Left cardiac atrium (tissue), 4 donors: ENCODE measurements around the gene GZMB. TPM values are rescaled to one million over a fixed set of nuclear protein-coding genes. Genes with fewer than 3 reads are reported as not detected.
"Not testable (repeated sequence)": the region's sequence is repeated elsewhere in the genome, so short reads cannot be mapped to it uniquely, and the experiment has no call there.

ENCODE experiments used
- ATAC-seq, 2 donors: fragments of 200-7000 bp; cut with Tn5 transposase; one replicate each; pipeline ENCODE4 v1.9.1; 2020; ENCODE audit warnings: mild to moderate bottlenecking in 2 of 2, moderate library complexity in 2 of 2
- DNase-seq: peaks from one replicate; pipeline ENCODE4 v3.0.0-alpha.2; 2020
- intact Hi-C, 2 donors: fragments of 100-400 bp; cut with DNase I; formaldehyde crosslinking; loops; one replicate each; pipeline versions ENCODE4 v1.14.1 to v1.15.1; 2022 to 2023
- total RNA-seq, 2 donors: library from RNA; stranded (reverse); fragmentation: NEBNext Ultra II Directional; extraction: Animal tissue kit (Norgen Biotek cat#: 25700); gene quantifications; one replicate each; pipeline ENCODE4 v1.2.1, GENCODE V29; 2021
- donor health status: DM: no; HTN: yes; CAD: no.
- donor health status: DM: no; HTN: yes; CAD: no; lungs with severe emphysema.
- donor health status: DM: yes; HTN: yes; CAD: no.
- donor health status: Dilated cardiomyopathy.

The GZMB gene
- total RNA-seq, 2 donors from 2014 or later: 0.47 to 0.73 TPM

GRCh38 chr14:24632761-24633160 is 1.2 kb downstream of the GZMB start:
- intact Hi-C loops: no loop called here
- DNase-seq (no peak), ATAC-seq (no peak)

DNA sequence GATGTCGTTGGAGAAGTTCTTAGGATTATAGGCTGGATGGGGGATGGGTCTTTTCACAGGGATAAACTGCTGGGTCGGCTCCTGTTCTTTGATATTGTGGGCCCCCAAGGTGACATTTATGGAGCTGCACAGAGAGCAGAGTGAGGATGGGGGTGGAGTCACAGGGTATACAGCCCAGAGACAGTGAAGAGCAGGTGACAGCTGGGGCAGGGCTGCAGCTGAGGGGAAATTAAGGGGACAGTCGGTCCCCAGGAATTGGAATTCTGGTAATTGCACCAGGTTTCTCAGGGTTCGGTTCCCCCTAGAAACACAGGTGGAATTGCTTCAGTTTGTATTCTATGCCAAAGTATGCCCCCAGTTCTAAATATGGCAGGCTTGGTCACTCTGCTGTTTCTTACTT is 1.7 kb downstream of the GZMB start:
- DNase-seq (no peak), ATAC-seq (no peak)
- intact Hi-C loops: no loop called here

DNA sequence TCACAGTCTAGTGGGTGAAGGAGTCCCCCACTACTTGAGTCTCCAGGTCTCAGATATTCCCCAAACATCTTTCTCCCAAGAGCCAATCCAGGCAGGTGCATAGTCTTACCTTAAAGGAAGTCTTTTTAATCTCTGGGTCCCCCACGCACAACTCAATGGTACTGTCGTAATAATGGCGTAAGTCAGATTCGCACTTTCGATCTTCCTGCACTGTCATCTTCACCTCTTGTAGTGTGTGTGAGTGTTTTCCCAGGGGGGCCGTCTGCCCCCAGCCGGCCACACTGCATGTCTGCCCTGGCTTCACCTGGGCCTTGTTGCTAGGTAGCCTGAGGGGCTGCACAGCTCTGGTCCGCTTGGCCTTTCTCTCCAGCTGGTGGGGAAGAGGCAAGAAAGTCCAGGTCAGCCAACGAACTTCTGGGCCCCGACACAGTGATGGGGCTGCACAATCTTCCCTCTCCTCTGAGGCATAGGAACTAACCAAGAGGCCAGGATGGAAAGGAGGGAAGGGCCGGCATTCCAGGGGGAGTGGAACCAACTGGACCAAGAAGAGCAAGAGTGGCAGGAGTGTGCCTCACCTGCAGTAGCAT is 2.1 kb downstream of the GZMB start:
- DNase-seq (no peak), ATAC-seq (no peak)
- intact Hi-C loops: no loop called here

DNA sequence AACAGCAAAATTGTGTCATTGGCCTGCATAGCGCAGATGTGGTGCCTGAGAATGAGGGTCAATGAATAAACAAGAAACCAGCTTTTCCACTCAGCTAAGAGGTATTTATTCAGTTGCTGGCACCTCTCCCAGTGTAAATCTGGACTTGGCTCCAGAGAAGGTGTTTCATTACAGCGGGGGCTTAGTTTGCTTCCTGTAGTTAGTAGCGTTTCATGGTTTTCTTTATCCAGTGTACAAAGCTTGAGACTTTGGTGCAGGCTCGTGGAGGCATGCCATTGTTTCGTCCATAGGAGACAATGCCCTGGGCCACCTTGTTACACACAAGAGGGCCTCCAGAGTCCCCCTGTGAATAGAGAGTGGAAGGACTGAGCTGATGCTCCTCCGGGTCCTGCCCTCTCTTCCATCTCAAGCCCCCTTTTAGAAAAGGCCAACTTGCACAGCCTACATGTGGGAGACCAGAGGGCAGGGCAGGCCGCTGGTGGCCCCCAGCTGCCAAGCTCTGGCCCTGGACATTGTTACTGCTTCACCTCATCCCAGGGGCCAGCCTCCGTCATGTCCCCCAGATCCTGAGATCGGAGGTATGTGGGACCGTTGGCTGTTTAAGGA is 3.0 kb downstream of the GZMB start:
- intact Hi-C loops: no loop called here
- ATAC-seq (no peak), DNase-seq (no peak)

DNA sequence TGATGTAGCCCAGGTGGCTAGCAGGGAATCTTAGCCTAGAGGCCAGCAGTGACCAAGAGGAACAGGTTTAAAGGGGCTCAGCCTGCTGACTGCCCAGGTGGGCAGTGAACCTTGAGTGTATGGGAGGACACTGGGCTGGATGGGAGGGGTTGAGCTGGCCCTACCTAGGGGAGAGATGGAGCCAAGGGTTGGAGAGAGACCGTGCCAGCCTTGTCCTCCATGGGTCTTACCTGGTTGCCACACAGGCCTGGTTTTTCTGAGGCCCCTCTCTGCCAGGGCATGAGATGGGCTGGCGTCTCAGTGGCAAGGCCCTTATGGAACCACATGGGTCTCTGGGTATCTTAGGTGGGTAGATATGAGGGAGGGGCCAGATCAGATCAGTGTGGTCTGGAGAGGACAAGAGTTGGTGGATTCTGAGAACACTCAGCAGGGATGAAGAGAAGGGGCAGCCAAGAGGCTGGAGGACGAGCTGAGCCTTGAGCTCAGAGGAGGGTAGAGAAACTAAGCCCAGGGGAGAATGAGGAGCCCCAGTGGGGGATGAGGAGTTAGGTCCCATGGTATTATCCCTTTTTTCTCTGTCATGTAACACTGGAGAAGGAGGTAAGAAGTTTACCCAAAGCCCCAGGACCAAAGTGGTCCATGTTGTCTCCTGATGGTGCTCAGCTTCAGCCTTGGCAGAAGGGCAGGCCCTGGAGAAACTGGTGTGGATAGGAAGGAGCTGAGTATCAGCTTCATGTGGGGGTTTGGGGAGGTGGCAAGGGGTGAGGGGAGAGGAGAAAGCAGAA is 3.7 kb downstream of the GZMB start:
- DNase-seq (no peak), ATAC-seq (no peak)
- intact Hi-C loops: no loop called here

DNA sequence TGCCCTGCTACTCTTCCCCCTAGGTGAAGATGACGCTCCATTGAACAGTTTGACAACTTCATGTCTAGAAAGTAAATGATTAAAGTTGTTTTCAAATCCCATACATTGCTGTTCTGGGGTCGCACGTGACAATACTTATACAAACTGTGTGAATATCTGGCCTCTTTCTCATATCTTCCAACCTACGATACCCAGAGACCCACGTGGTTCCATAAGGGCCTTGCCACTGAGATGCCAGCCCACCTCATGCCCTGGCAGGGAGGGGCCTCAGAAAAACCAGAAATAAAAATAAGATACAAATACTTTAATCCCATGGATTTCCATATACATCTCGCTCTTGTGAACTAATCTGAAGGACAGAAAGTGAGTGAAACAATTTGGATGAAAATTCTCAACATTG is 4.5 kb downstream of the GZMB start:
- DNase-seq: no peak
- ATAC-seq: no peak
- intact Hi-C loops: no loop called here

DNA sequence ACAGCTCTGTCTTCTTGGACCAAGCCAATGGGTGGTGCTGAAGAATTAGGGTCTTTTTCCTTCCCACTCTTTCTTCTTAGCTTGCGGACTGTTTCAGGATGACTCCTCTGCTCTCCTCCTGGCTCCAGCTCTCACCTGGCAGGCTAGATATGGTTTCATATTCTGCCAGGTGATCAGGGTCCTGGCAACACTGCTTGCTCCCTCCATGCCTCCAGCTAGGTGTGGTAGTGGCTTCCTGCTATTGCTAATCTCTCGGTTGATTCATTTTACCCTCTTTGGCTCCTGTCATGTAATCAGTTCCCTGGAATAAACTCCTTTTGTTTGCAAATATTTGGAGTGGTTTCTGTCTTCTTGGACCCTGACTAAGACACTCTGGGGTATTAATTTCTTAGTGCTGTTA is 20.2 kb downstream of the GZMB start:
- DNase-seq: no peak
- no peak for ATAC-seq
- intact Hi-C loops: no loop called here

DNA sequence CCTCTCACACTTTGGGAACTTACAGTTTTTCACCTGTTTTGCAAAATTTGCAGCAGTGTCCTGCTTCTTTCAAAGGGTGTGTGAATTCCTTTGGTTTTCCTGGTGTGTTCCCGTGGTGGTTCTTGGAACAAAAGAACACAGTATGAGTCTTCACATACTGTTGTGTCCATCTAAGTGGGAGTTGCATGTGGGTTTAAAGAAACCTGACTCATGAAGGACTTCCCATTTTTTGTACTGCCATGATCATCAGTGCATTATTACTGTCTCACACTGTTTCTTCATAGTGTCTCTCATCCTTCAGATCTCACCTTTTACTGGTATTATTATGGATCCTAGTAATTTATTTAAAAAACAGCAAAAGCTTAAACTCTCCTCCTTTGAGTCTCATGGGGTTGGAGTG is 20.7 kb downstream of the GZMB start:
- DNase-seq (no peak), ATAC-seq (no peak)
- intact Hi-C loops: no loop called here

GRCh38 chr14:24612196-24612595 is 21.8 kb downstream of the GZMB start:
- no peak for DNase-seq
- intact Hi-C loops: no loop called here
- ATAC-seq: no peak

- intact Hi-C loops: no loop called here
- DNase-seq: no peak
- ATAC-seq: peak in 1 of 2 donors; percentile 19
Measured at GRCh38 chr14:24609655-24610344, 24.2 kb downstream of the GZMB start, which contains the start of gene GZMH. Gene GZMH, minus strand, starts transcription at chr14:24609685. Its CDS starts 72 bp downstream, at chr14:24609613.

- intact Hi-C loops: no loop called here
- ATAC-seq (no peak), DNase-seq (no peak)
Measured at GRCh38 chr14:24607635-24608514, 26.1 kb downstream of the GZMB start.

DNA sequence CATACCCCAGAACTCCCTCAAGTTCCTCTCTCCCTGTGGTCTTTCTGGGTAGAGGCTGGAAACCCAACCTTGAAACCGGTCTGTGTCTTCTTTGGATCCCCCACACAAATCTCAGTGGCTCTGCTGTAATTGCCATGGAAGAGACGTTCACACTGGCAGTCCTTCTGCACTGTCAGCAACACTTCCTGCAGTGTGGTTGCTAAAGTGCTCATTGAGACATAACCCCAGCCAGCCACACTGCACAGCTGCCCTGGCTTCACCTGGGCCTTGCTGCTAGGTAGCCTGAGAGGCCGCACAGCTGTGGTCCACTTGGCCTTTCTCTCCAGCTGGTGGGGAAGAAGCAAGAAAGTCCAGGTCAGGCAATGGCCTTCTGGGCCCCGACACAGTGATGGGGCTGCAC is 26.9 kb downstream of the GZMB start:
- no peak for ATAC-seq
- no peak for DNase-seq
- intact Hi-C loops: no loop called here

DNA sequence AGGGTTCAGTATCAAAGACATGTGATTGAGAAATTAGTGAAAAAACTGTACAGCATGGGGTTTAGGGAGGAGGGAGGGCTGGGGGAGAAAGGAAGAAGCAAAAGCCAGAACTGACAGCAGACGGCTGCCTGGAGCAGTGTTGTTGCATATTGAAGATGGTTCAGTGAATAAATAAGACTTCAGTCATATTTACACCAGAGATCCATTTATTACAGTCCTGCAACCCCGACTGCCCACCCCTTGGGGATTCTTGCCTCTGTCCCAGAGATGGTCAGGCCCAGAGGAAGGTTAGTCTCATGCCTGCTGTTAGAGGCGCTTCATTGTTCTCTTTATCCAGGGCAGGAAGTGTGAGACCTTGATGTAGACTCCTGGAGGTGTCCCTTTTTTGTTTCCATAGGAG is 27.7 kb downstream of the GZMB start:
- ATAC-seq: peak in 1 of 2 donors; percentile 11
- intact Hi-C loops: no loop called here
- no peak for DNase-seq

DNA sequence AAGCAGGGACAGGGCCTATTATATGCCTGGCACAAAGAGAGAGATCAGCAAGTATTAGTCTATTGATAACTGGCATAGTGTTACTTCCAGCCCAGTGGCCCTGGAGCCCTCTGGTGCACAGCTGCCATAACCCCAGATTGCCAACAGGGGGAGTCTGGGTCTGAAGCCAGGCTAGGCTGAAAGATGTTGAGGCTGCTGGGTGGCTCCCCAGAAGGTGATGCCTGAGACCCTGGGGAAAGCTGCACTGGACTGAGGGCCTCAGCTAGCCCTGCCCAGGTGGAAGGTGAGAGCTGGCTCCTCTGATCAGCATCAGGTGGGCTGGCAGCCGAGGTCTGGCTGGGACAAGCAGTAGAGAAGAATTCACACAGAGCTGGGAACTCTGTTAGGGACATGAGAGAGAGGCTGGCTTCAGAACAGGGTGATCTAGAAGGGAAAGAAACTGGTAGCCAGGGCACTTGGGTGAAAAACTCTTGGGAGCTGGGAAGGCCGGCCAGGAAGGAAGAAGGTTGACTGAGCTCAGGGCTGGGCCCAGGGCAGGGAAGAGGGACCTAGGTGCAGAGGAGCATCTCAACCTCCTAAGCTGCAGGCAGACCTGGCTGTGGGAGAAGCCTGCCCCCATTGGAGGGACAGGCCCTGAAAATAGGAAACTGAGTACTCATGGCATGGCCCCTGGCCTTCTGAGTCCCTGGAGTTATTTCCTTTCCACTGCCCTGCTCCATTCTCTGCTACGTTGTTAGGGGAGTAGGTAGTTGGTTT is 28.4 kb downstream of the GZMB start:
- DNase-seq: no peak
- intact Hi-C loops: no loop called here
- ATAC-seq: peak in 1 of 2 donors; percentile 56

DNA sequence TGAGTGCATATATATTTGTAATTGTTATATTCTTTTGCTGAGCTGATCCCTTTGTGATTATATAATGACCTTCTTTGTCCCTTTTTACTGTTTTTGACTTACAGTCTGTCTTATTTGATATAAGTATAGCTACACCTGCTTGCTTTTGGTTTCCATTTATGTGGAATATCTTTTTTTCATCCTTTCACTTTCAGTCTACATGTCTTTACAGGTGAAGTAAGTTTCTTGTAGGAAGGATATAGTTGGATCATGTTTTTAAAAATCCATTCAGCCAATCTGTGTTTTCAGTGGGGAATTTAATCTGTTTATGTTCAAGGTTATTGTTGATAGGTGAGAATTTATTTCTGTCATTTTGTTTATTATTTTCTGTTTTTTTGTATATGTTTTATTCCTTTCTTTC is 36.6 kb downstream of the GZMB start:
- ATAC-seq (no peak), DNase-seq (no peak)
- intact Hi-C loops: no loop called here

- DNase-seq: no peak
- ATAC-seq: no peak
- intact Hi-C loops: no loop called here
Measured at GRCh38 chr14:24595073-24595808, 38.7 kb downstream of the GZMB start.

- ATAC-seq, DNase-seq, intact Hi-C loops: not testable (repeated sequence)
Measured at GRCh38 chr14:24591004-24591403, 43.0 kb downstream of the GZMB start.

- ATAC-seq, DNase-seq, intact Hi-C loops: not testable (repeated sequence)
Measured at GRCh38 chr14:24584402-24584801, 49.6 kb downstream of the GZMB start.
